Erythroblast (primary cell): Measurements from ENCODE around the gene MBD5.

Experiments
- GATA1 ChIP-seq: IDR thresholded peaks from 2 replicates; pipeline ENCODE4 v1.6.1; 2011; ENCODE audit warnings: low read depth, mild to moderate bottlenecking, control low read depth, low read length, moderate library complexity
- POLR2A ChIP-seq: IDR thresholded peaks from 2 replicates; pipeline ENCODE4 v1.6.1; 2011; ENCODE audit warnings: mild to moderate bottlenecking, low read length

GRCh38 chr2:148362144-148362796 is 341.4 kb downstream of the MBD5 start:
- TF ChIP-seq POLR2A (no peak), GATA1 (no peak)
